GM18951 (cell line): ENCODE measurements around the gene GSK3B.

Experiments used
- POLR2A ChIP-seq: IDR thresholded peaks from 4 replicates; pipeline ENCODE4 v1.6.1; 2011; ENCODE audit warnings: mild to moderate bottlenecking; ENCODE audit not compliant: insufficient read length, insufficient read depth; ENCODE audit errors: extremely low read depth
- in situ Hi-C: fragments of 300-500 bp; cut with MboI; formaldehyde crosslinking; loops from one replicate; pipeline ENCODE4 v1.12.0; 2022; ENCODE audit warnings: low sequenced_read_pairs, mixed read lengths, inconsistent platforms; ENCODE audit not compliant: unreplicated experiment

GSK3B gene

DNA sequence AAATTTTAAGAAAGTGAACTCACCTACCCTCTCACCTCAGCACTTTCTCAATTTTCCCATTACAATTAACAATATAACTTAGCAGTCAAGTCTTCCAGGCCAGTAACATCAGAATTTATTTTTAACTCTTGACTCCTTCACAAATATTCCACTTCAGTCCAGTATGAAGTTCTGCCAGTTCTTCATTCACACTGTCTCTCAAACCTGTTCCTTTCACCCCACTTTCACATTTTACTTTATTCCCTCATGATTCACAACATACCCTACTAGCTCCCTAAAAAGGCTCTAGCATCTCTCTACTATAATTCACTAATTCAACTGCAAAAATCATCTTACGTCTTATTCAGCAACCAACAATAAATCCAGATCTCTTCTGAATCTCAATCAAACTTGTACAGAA is 3.8 kb downstream of the GSK3B start:
- no peak for TF ChIP-seq POLR2A
- in situ Hi-C loops = no loop called here

DNA sequence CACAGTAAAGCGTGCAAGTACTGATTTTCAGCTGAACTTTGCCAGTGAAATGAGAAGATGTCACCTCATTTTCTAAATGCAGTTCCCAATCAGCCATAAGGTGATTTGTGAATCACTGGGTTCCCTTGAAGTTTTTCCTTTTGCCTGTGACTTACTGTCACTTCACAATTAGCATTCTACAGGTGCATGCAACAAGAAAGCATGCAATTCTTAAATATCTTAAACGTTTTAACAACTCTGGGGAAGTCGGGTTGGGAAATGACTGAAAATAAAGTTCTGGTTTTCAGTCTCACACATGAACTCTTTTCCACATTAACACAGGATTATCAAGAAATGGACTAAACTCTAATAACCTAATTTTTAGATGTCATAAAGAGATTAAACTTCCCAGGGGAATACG is 5.2 kb downstream of the GSK3B start:
- in situ Hi-C loops = no loop called here
- TF ChIP-seq POLR2A = no peak

DNA sequence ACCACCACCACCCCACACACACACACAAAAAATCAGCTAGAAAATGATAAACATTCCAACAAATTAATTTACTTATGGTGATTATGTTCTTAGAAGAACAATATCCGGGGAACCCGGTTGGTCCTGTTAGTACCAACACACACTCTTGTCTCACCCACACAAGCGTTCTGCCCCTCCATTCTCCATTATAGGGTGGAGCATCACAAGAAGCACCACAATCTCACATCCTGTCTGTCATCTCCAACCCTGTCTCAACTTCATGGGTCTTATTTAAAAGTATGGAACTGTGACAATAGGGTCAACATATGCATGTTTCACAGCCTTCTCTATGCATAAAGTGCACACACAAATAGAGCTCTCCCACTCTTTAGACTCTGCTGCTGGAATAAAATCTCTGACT is 5.6 kb downstream of the GSK3B start:
- no peak for TF ChIP-seq POLR2A
- in situ Hi-C loops = no loop called here

DNA sequence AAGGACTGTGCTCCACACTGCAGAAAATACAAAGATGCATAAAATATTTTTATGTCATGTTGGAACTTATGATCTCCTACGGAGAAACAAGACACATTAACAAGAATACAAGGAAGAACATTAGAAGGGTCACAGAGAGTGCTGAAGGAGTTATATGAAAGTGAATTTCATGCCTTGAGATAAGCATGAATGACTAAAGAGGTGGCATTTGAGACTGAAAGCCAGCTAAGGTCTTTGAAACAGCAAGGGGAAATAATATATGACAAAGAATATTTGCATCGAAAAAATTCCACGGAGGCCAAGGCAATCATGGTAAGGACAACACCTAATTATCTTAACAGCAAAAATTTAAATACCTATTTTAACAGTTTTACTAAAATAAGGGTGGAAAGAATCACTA is 12.5 kb downstream of the GSK3B start:
- TF ChIP-seq POLR2A = no peak
- in situ Hi-C loops = no loop called here

DNA sequence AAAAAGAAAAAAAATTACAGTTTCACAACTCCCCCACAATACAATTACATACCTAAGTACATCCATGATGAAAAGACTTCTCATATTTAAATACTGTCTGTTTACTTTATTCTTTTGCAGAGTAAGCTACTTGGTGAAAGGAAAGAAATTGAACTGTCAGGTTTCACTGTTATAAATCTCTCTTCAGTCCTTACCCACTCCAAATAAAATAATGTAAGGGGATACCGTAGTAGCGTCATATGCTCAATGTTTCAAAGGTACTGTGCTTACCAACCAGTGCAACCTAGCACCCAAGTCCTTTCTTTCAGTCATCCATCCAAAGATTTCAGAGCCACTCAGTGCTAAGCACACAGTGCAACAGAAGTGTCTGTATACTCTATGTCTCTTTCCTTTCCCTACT is 13.4 kb downstream of the GSK3B start:
- in situ Hi-C loops = no loop called here
- no peak for TF ChIP-seq POLR2A

DNA sequence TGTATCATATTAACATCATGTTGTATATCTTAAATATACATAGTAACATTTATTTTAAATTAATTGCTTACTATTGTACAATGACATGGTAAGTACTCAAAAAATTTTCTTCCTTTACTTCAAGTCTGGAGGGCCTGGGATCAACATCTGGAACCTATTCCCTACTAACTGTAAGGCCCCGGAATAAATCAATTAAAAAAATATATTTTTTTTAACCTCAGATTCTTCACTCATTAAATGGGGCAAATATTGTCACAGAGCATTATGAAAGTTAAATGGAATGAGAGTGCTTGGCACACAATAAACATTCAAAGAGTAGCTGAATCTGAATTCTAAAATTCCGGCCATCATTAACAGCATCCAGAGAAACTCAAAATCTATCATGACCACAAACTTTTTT is 16.5 kb downstream of the GSK3B start:
- in situ Hi-C loops = no loop called here
- TF ChIP-seq POLR2A = no peak

DNA sequence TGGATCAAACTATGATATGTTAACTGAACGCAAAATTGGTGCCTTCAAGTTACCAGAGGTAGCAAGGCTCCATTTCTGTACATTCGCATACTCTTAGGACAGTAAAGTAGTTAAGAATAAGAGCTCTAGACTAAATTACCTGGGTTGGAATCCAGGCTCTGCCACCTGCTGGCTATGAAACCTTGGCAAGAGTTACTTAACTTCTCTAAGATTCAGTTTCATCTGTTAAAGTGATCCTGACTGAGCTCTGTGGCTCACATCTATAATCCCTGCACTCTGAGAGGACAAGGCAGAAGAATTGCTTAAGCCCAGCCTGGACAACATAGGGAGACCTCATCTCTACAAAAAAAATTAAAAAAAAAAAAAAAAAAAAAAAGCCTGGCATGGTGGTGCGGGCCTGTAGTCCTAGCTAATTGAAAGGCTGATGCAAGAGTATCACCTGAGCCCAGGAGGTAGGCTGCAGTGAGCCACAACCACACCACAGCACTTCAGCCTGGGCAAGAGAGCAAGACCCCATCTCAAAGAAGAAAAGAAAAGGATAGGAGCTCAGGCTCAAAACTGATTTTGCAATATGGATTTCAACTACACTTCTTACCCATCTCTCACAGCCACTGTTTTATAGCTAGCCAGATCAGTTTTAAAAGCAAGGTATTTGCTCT is 21.3 kb downstream of the GSK3B start:
- in situ Hi-C loops = no loop called here
- TF ChIP-seq POLR2A = no peak

DNA sequence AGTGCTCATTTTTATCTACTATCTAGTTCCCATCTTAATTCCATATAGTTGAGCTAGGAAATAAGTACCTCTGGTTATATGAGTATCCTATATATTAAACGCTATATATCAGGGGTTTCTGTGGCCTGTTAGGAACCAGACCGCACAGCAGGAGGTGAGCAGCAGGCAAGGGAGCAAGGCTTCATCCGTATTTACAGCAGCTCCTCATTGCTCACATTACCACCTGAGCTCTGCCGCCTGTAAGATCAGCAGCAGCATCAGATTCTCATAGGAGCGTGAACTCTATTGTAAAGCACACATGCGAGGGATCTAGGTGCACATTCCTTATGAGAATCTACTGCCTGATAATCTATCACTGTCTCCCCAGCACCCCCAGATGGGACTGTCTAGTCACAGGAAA is 23.0 kb downstream of the GSK3B start:
- no peak for TF ChIP-seq POLR2A
- in situ Hi-C loops = no loop called here

DNA sequence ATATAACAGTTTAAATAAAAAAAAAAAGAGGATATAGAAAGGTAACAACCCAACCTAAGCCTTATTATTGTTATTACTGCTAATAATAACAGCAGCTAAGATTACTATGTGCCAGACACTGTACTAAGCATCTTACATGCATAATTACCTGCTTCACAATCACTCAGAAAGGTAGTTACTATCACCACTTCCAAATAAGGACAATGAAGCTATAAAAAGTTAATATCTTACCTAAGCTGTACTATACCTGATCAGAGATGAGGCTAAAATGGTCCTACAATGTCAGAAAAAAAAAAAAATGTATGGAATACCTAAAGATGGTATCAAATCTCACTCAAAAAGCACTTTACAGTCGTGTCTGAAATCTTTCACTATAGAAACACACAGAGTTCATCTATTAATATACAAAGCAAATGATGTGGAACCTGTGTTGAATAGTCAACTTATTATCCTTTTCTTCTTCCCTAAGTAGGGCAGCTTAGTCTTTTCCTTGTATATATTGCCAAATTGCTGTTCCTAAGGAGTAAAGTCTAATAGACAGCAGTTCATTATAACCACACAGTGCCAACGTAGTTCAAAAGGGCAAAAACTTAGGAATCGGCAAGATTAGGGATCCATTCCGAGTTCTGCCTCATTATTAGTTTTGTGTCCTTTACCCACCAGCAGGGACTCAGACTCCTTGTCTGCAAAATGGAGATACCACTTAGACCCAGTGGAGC is 23.8 kb downstream of the GSK3B start:
- TF ChIP-seq POLR2A = no peak
- in situ Hi-C loops = no loop called here

DNA sequence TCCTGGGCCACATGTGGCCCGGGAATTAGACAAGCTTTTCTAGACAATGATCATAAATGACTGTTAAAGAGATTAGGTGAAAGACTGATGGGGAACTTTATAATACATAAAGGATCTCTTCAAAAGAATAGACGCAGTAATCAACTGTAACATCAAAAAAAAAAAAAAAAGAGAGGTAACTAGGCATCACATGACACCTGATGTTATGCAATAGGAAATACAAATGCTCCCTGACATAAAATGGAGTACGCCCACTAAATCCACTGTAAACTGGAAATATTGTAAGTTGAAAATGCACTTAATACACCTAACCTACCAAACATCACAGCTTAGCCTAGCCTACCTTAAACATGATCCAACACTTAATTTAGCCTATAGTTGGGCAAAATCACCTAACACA is 27.2 kb downstream of the GSK3B start:
- in situ Hi-C loops = no loop called here
- TF ChIP-seq POLR2A = no peak

DNA sequence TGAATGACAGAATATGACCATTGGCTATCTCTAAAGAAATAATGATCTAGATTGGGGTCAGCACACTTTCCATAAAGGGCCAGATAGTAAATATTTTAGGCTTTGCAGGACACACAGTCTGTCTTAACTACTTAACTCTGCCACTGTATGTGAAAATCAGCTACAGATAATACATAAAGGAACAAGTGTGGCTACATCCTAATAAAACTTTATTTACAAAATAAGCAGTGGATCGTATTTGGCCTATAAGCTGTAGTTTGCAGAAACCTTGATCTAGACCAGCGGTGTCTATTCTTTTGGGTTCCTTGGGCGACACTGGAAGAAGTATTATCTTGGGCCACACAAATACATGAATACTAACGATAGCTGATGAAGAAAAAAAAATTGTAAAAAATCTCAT is 27.6 kb downstream of the GSK3B start:
- in situ Hi-C loops = no loop called here
- TF ChIP-seq POLR2A = no peak

DNA sequence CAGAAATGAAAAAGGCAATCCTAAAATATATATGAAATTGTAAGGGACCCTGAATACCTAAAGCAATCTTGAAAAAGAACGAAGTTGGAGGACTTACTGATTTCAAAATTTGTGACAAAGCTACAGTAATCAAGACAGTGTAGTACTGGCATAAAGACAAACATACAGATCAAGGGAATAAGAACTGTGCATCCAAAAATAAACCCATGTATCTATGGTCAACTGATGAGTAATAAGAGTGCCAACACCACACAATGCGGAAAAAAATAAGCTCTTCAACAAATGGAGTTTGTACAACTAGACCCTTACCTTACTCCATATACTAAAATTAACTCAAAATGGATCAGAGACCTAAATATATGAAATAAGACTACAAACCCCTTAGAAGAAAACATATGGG is 29.6 kb downstream of the GSK3B start:
- no peak for TF ChIP-seq POLR2A
- in situ Hi-C loops = no loop called here

DNA sequence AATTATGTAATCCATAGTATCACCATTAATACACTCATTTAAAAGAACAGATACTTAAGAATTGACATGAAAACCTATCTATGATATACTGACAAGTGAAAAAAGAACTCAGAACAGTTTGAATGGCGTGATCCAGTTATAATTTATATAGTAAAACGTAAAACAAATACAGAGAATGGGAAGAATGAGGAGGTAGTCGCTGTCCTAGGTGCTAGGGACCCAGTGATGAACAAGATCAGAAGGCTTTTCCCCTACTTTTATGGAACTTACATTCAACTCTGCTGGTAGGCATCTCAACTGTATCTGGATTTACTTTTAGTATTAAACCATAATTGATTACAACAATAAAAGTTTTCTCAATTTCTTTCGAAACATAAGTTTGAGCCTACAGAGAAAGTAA is 31.8 kb downstream of the GSK3B start:
- in situ Hi-C loops = no loop called here

DNA sequence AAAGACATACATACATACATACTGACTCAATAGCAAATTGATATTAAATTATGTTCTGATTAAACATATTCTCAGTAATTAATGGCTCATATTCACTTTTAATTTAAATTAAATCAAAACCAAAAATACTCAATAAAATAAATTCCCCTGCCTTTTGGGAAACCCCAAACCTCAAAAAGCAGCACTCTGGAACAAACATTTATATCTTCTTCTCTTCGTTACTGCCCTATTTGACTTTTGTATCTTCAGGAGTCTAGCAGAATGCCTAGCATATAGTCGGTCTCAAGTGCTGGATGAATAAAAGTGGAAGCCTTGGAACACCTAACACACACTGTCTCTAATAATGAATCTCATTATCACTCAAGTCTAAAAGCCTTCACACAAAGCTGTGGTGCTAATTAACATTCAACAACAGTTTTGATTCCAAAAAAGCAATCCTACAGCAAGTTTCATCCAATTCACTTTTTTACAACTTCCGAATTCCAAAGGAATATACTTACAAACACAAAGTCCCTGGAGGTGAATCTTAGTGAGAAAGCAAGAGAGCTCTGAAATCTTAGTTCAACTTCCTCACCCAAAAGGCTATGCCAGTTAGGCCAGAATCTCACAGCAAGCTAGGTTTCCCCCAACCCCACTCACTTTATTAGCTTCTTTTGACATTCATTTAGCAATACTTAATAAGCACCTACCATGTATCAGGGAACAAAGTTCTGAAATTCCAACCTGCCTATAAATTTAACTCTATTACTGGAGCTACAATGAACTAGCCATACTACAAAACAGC is 35.0 kb downstream of the GSK3B start:
- in situ Hi-C loops = no loop called here

More for the DNA sequence above, 31.8 kb downstream of the GSK3B start:
- no peak for TF ChIP-seq POLR2A

More for the DNA sequence above, 35.0 kb downstream of the GSK3B start:
- TF ChIP-seq POLR2A = no peak
